Natural killer cell (primary cell): ENCODE data around the gene AIRE. TPM values are rescaled to one million over a fixed set of nuclear protein-coding genes. Genes with fewer than 3 reads are reported as not detected.

ENCODE experiments used
- ATAC-seq, 3 donors: fragments of 150-1000 bp in 2 of 3; fragments of 200-7000 bp in 1 of 3; cut with Tn5 transposase; 1 replicate in 1 of 3; 2 replicates in 2 of 3; pipeline ENCODE4 v1.10.0; 2021; ENCODE audit warnings: mild to moderate bottlenecking in 2 of 3, moderate library complexity in 2 of 3
- DNase-seq, 2 donors: peaks; one replicate each; pipeline versions ENCODE4 v3.0.0 to v3.0.0-alpha.2; 2013 to 2021; ENCODE audit warnings: mixed read lengths in 1 of 2
- H3K27ac ChIP-seq: one replicate; pipeline ENCODE4 v1.5.1; 2013; ENCODE audit warnings: mild to moderate bottlenecking, low read length
- H3K27me3 ChIP-seq: one replicate; pipeline ENCODE4 v1.6.1; 2013; ENCODE audit warnings: low read length; ENCODE audit not compliant: control insufficient read depth, insufficient read depth
- H3K36me3 ChIP-seq: one replicate; pipeline ENCODE4 v1.6.1; 2013; ENCODE audit warnings: low read length; ENCODE audit not compliant: control insufficient read depth, insufficient read depth
- H3K4me1 ChIP-seq: one replicate; pipeline ENCODE4 v1.6.1; 2013; ENCODE audit warnings: low read length; ENCODE audit not compliant: control insufficient read depth, insufficient read depth
- H3K4me3 ChIP-seq: one replicate; pipeline ENCODE4 v1.5.1; 2013; ENCODE audit warnings: low read length
- H3K9me3 ChIP-seq: one replicate; pipeline ENCODE4 v1.6.1; 2013; ENCODE audit warnings: low read length; ENCODE audit not compliant: control insufficient read depth, insufficient read depth
- H3K27ac Mint-ChIP-seq, 2 donors: one replicate each; pipeline ENCODE4 v1.8.0; 2022; ENCODE audit warnings: mild to moderate bottlenecking in 2 of 2, mixed read lengths in 2 of 2, moderate library complexity in 1 of 2
- H3K27me3 Mint-ChIP-seq, 2 donors: one replicate each; pipeline ENCODE4 v1.8.0; 2022; ENCODE audit warnings: low read depth in 2 of 2, mixed read lengths in 2 of 2
- H3K36me3 Mint-ChIP-seq: one replicate; pipeline ENCODE4 v1.8.0; 2022; ENCODE audit warnings: mixed read lengths
- H3K4me1 Mint-ChIP-seq, 2 donors: one replicate each; pipeline ENCODE4 v1.8.0; 2022; ENCODE audit warnings: mixed read lengths in 2 of 2
- H3K4me3 Mint-ChIP-seq: one replicate; pipeline ENCODE4 v1.8.0; 2022; ENCODE audit warnings: mild to moderate bottlenecking, moderate library complexity, mixed read lengths
- H3K9me3 Mint-ChIP-seq, 2 donors: one replicate each; pipeline ENCODE4 v1.8.0; 2022; ENCODE audit warnings: mixed read lengths in 2 of 2
- WGBS: methylation state at CpG from one replicate; pipeline ENCODE4 v1.1.7; 2013; ENCODE audit warnings: missing lambda C conversion rate; ENCODE audit not compliant: insufficient coverage; 5-methylcytosine and 5-hydroxymethylcytosine counted together
- intact Hi-C: fragments of 100-400 bp; cut with micrococcal nuclease; formaldehyde crosslinking; loops from one replicate; pipeline ENCODE4 v1.14.2; 2022
- total RNA-seq, 4 donors: library from RNA; stranded (reverse); fragments of 120-200 nt in 1 of 4; gene quantifications; one replicate each; pipeline versions ENCODE4 v1.2.3 to v1.2.4, GENCODE V29; 2013 to 2022
- TF ChIP-seq, protein P1 (sequence below): fragments of 200-600 bp; IDR thresholded peaks from one replicate; pipeline ENCODE4 v1.8.0; 2022; ENCODE audit warnings: antibody characterized with exemption

AIRE gene
- total RNA-seq, 3 donors from 2014 or later (not counting 1 experiment from before 2014, with no cell fraction given): not detected

GRCh38 chr21:44295646-44296045, 10.0 kb downstream of the AIRE start:
- H3K27me3 Mint-ChIP-seq: no peaks in the 10 kb centered on the region
- no peak for ATAC-seq
- H3K27me3 ChIP-seq: no peaks in the 10 kb centered on the region
- WGBS: 75% methylated on average over 8 of the region's 10 CpGs
- peak in 1 of 2 donors; percentile 33 for DNase-seq
- H3K4me1 Mint-ChIP-seq: peaks cover 11 to 25% of the 10 kb centered on the region in 2 donors
- H3K27ac ChIP-seq: no peak overlapping the region
- TF ChIP-seq, protein P1, sequence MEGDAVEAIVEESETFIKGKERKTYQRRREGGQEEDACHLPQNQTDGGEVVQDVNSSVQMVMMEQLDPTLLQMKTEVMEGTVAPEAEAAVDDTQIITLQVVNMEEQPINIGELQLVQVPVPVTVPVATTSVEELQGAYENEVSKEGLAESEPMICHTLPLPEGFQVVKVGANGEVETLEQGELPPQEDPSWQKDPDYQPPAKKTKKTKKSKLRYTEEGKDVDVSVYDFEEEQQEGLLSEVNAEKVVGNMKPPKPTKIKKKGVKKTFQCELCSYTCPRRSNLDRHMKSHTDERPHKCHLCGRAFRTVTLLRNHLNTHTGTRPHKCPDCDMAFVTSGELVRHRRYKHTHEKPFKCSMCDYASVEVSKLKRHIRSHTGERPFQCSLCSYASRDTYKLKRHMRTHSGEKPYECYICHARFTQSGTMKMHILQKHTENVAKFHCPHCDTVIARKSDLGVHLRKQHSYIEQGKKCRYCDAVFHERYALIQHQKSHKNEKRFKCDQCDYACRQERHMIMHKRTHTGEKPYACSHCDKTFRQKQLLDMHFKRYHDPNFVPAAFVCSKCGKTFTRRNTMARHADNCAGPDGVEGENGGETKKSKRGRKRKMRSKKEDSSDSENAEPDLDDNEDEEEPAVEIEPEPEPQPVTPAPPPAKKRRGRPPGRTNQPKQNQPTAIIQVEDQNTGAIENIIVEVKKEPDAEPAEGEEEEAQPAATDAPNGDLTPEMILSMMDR: no peak
- no peaks in the 10 kb centered on the region for H3K9me3 ChIP-seq
- no peak overlapping the region for H3K4me3 ChIP-seq
- H3K36me3 Mint-ChIP-seq: no peaks in the 10 kb centered on the region
- H3K4me1 ChIP-seq: peaks cover 45% of the 10 kb centered on the region
- H3K9me3 Mint-ChIP-seq: no peaks in the 10 kb centered on the region
- intact Hi-C loops: no loop called here
- no peak overlapping the region for H3K27ac Mint-ChIP-seq
- no peak overlapping the region for H3K4me3 Mint-ChIP-seq
- H3K36me3 ChIP-seq: no peaks in the 10 kb centered on the region

GRCh38 chr21:44296103-44296519, 10.4 kb downstream of the AIRE start:
- intact Hi-C loops: no loop called here
- TF ChIP-seq, protein P1: no peak
- no peaks in the 10 kb centered on the region for H3K9me3 ChIP-seq
- Mint-ChIP-seq H3K9me3 (no peaks in the 10 kb centered on the region), H3K27ac (no peak overlapping the region), H3K36me3 (no peaks in the 10 kb centered on the region), H3K4me3 (no peak overlapping the region), H3K4me1 (peaks cover 11 to 30% of the 10 kb centered on the region in 2 donors), H3K27me3 (no peaks in the 10 kb centered on the region)
- H3K4me3 ChIP-seq: no peak overlapping the region
- H3K27ac ChIP-seq: no peak overlapping the region
- DNase-seq: no peak
- H3K4me1 ChIP-seq: peaks cover 49% of the 10 kb centered on the region
- no peaks in the 10 kb centered on the region for H3K27me3 ChIP-seq
- ATAC-seq: no peak
- no peaks in the 10 kb centered on the region for H3K36me3 ChIP-seq
- WGBS: 80% methylated on average over 12 of the region's 12 CpGs

GRCh38 chr21:44296916-44297315, 11.2 kb downstream of the AIRE start:
- TF ChIP-seq, protein P1: no peak
- peaks cover 11 to 38% of the 10 kb centered on the region in 2 donors for H3K4me1 Mint-ChIP-seq
- H3K9me3 Mint-ChIP-seq: no peaks in the 10 kb centered on the region
- intact Hi-C loops: no loop called here
- WGBS: 85% methylated on average over 13 of the region's 13 CpGs
- H3K27me3 ChIP-seq: no peaks in the 10 kb centered on the region
- H3K36me3 ChIP-seq: no peaks in the 10 kb centered on the region
- H3K4me1 ChIP-seq: peaks cover 57% of the 10 kb centered on the region
- H3K4me3 ChIP-seq: no peak overlapping the region
- no peaks in the 10 kb centered on the region for H3K9me3 ChIP-seq
- no peak overlapping the region for H3K4me3 Mint-ChIP-seq
- H3K27ac Mint-ChIP-seq: no peak overlapping the region
- no peaks in the 10 kb centered on the region for H3K36me3 Mint-ChIP-seq
- H3K27me3 Mint-ChIP-seq: no peaks in the 10 kb centered on the region
- no peak for DNase-seq
- H3K27ac ChIP-seq: no peak overlapping the region
- ATAC-seq: no peak
